GM12878 (cell line): Measurements from ENCODE around the gene CYB5B. TPM values are rescaled to one million over a fixed set of nuclear protein-coding genes. Genes with fewer than 3 reads are reported as not detected.

Experiments used
- BCL11A ChIP-seq: IDR thresholded peaks from 2 replicates; pipeline ENCODE4 v1.6.1; 2011; ENCODE audit warnings: low read depth, low read length
- BMI1 ChIP-seq: fragments of 450-650 bp; IDR thresholded peaks from 2 replicates; pipeline ENCODE4 v1.6.1; 2016; ENCODE audit warnings: mild to moderate bottlenecking, moderate library complexity, borderline replicate concordance
- CBFB ChIP-seq: IDR thresholded peaks from 2 replicates; pipeline ENCODE4 v1.6.1; 2016; ENCODE audit warnings: antibody characterized with exemption, low read depth
- CBX3 ChIP-seq: fragments of 200-600 bp; sonication (generic); IDR thresholded peaks from 2 replicates; pipeline ENCODE4 v1.6.1; 2016; ENCODE audit warnings: low read depth, borderline replicate concordance
- CREM ChIP-seq: IDR thresholded peaks from 2 replicates; pipeline ENCODE4 v1.6.1; 2014; ENCODE audit warnings: antibody characterized with exemption, low read depth
- FOXM1 ChIP-seq: IDR thresholded peaks from 2 replicates; pipeline ENCODE4 v1.6.1; 2012; ENCODE audit warnings: low read depth, mild to moderate bottlenecking, inconsistent platforms, low read length, moderate library complexity
- HDAC2 ChIP-seq: fragments of 200-600 bp; sonication (generic); IDR thresholded peaks from 2 replicates; pipeline ENCODE4 v1.6.1; 2017
- KAT2A ChIP-seq: conservative IDR thresholded peaks from 2 replicates; pipeline ENCODE4 v1.6.1; 2011; ENCODE audit warnings: low read depth, low read length; ENCODE audit not compliant: control insufficient read depth
- LARP7 ChIP-seq: fragments of 450-650 bp; IDR thresholded peaks from 2 replicates; pipeline ENCODE4 v1.6.1; 2017; ENCODE audit warnings: mild to moderate bottlenecking
- MAX ChIP-seq: IDR thresholded peaks from 2 replicates; pipeline ENCODE4 v1.6.1; 2012; ENCODE audit warnings: low read depth, low read length, improper control_type of control experiment
- NFYB ChIP-seq: IDR thresholded peaks from 2 replicates; pipeline ENCODE4 v1.6.1; 2011; ENCODE audit warnings: low read depth, mild to moderate bottlenecking, low read length, improper control_type of control experiment, moderate library complexity; ENCODE audit not compliant: insufficient read depth
- NKRF ChIP-seq: fragments of 450-650 bp; conservative IDR thresholded peaks from 2 replicates; pipeline ENCODE4 v1.6.1; 2017; ENCODE audit warnings: mild to moderate bottlenecking, moderate library complexity
- NR2C1 ChIP-seq: fragments of 450-650 bp; IDR thresholded peaks from 2 replicates; pipeline ENCODE4 v1.6.1; 2017; ENCODE audit warnings: antibody characterized with exemption, mild to moderate bottlenecking, moderate library complexity
- PKNOX1 ChIP-seq: fragments of 450-650 bp; IDR thresholded peaks from 2 replicates; pipeline ENCODE4 v1.6.1; 2016; ENCODE audit warnings: mild to moderate bottlenecking
- POLR2AphosphoS5 ChIP-seq: IDR thresholded peaks from 2 replicates; pipeline ENCODE4 v1.6.1; 2011; ENCODE audit warnings: mild to moderate bottlenecking, low read length, inconsistent platforms
- RAD21 ChIP-seq: IDR thresholded peaks from 2 replicates; pipeline ENCODE4 v1.6.1; 2011; ENCODE audit warnings: mild to moderate bottlenecking, low read depth, low read length, moderate library complexity; ENCODE audit not compliant: insufficient read depth
- RAD51 ChIP-seq: fragments of 450-650 bp; IDR thresholded peaks from 2 replicates; pipeline ENCODE4 v1.6.1; 2016; ENCODE audit warnings: moderate library complexity, mild to moderate bottlenecking, inconsistent platforms
- RFX5 ChIP-seq: IDR thresholded peaks from 2 replicates; pipeline ENCODE4 v1.6.1; 2011; ENCODE audit warnings: low read depth, low read length, improper control_type of control experiment
- SREBF1 ChIP-seq: IDR thresholded peaks from 2 replicates; pipeline ENCODE4 v1.6.1; 2012; ENCODE audit warnings: mild to moderate bottlenecking, low read length
- TBL1XR1 ChIP-seq: IDR thresholded peaks from 2 replicates; pipeline ENCODE4 v1.6.1; 2012; ENCODE audit warnings: low read depth, low read length, improper control_type of control experiment
- USF1 ChIP-seq: IDR thresholded peaks from 2 replicates; pipeline ENCODE4 v1.6.1; 2011; ENCODE audit warnings: borderline replicate concordance, low read depth, mild to moderate bottlenecking, moderate library complexity, mixed read lengths, low read length; ENCODE audit not compliant: insufficient read depth; ENCODE audit errors: extremely low read length
- ZNF592 ChIP-seq: fragments of 450-650 bp; IDR thresholded peaks from 2 replicates; pipeline ENCODE4 v1.6.1; 2017; ENCODE audit warnings: mild to moderate bottlenecking, moderate library complexity
- polyA plus RNA-seq, 11 experiments: library from polyadenylated mRNA; depleted of rRNA in 4 of 11; unstranded in 6 of 11; stranded (reverse) in 5 of 11; fragments of >200 nt; fragmentation: Nextera tagmentation in 4 of 11; fragmentation: Illumina TruSeq in 1 of 11; extraction: Ambion mirVana in 4 of 11; extraction: Trizol in 1 of 11; gene quantifications; 1 replicate in 1 of 11; 2 replicates in 10 of 11; pipeline versions ENCODE4 v1.2.1 to v1.2.3, GENCODE V29; 2011 to 2016; ENCODE audit warnings: inconsistent platforms in 2 of 11, missing spikeins in 2 of 11, low read depth in 1 of 11
- total RNA-seq, 4 experiments: library from RNA; depleted of rRNA in 3 of 4; stranded (reverse); fragments of >200 nt in 3 of 4; fragmentation: Illumina TruSeq in 1 of 4; extraction: Trizol in 1 of 4; gene quantifications; 2 replicates each; pipeline versions ENCODE4 v1.2.1 to v1.2.3, GENCODE V29; 2013 to 2021

CYB5B gene
- total and polyA plus RNA-seq, 10 of the 15 experiments (the other 5 are each of a cell fraction or from before 2014, with no cell fraction given) = 145 to 305 (median 179) TPM

GRCh38 chr16:69406780-69407331, 17.6 kb upstream of the CYB5B start (continued):
- no peak for TF ChIP-seq ZNF592
- TF ChIP-seq SREBF1 = no peak
- TF ChIP-seq BMI1 = no peak
- TF ChIP-seq CBX3 = no peak
- TF ChIP-seq HDAC2 = no peak
- TF ChIP-seq LARP7 = no peak
- TF ChIP-seq POLR2AphosphoS5 = no peak
- TF ChIP-seq NKRF = no peak
- TF ChIP-seq NFYB = peak; percentile 74
- no peak for TF ChIP-seq BCL11A
- TF ChIP-seq MAX = no peak
- TF ChIP-seq RFX5 = no peak
- peak; percentile 71 for TF ChIP-seq PKNOX1
- TF ChIP-seq NR2C1 = no peak
- TF ChIP-seq USF1 = peak; percentile 59
- TF ChIP-seq RAD51 = peak; percentile 31; the same call in 1 of the 2 replicates
- TF ChIP-seq KAT2A = no peak
- no peak for TF ChIP-seq FOXM1
- no peak for TF ChIP-seq CBFB
- TF ChIP-seq RAD21 = no peak
- no peak for TF ChIP-seq CREM
- no peak for TF ChIP-seq TBL1XR1
